Sciatic nerve (tissue), 2 donors: Measurements from ENCODE around the gene DDR2. TPM values are rescaled to one million over a fixed set of nuclear protein-coding genes. Genes with fewer than 3 reads are reported as not detected.

Experiments used
- ATAC-seq: fragments of 200-7000 bp; cut with Tn5 transposase; one replicate; pipeline ENCODE4 v1.9.1; 2020; ENCODE audit warnings: mild to moderate bottlenecking, moderate library complexity
- DNase-seq: peaks from one replicate; pipeline ENCODE4 v3.0.0-alpha.2; 2020; ENCODE audit warnings: low spot score
- intact Hi-C: fragments of 100-400 bp; cut with DNase I; formaldehyde crosslinking; loops from one replicate; pipeline ENCODE4 v1.14.2; 2022
- total RNA-seq: library from RNA; stranded (reverse); fragmentation: NEBNext Ultra II Directional; extraction: Animal tissue kit (Norgen Biotek cat#: 25700); gene quantifications from one replicate; pipeline ENCODE4 v1.2.1, GENCODE V29; 2021
- donor health status: DM: no; HTN: no; CAD: no.
- donor health status: DM: no; HTN: no; CAD: no.

The DDR2 gene
- total RNA-seq, 1 donor from 2014 or later = 132 TPM

DNA sequence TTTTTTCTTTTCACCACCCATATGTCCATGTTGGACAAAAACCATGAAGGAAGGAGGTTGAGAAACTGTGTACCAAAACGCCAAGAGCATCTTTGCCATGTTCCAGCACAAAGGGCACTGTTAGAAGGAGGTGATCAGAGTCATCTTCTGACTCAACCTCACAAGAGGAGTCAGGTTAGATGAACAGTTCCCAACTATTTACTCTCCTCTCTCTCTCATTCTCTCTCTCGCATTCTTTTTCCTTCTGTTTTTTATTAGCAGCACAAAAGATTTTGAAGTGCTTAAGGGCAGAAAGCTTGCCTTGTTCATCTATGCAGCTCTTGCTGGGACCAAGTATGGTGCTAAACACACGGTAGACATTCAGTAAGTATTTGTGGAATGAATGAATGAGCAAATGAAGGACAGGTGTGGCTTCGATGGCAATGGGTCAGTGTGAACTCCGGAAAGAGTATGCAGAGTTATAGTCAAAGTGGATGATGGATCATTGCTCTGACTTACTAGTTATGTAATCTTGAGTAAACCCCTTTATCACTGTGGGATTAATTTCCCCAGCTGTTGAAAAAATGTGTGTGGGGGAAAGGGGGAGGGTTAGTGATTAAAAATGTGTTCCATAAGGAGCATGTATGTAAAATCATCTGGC, 33.9 kb downstream of the DDR2 start:
- intact Hi-C loops = no loop called here
- DNase-seq = no peak
- ATAC-seq = no peak

DNA sequence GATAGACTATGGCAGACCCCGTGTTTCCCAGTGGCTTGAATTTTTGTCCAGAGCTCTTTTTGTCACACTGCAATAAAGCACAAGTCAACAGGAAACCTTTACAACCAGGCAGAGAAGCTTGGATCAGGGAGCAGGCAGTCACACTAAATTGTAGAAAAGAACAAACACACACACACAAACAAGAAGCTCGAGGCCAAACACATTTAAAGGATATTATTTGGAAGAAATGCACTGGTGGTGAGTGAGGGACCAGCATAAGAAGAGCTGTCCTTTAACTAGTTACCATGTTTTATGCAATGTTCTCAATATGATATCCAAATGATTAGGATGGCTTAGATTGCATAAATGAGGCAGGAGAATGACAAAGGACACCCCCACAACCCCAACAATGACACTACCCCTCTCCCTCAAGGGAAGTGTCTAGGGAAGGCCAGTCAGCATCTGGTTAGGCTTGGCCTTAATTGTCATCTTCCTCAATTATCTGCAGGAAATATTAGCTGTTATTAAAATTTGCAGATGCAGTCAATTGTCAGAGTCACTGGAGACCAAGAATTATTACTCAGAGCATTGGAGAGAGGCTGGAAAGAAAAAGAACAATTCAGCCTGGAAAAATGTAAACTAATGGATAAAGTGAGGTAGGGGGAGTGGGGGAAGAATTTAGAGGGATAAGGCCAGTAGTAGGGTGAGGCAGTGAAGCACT, 35.3 kb downstream of the DDR2 start:
- intact Hi-C loops = no loop called here
- DNase-seq = no peak
- no peak for ATAC-seq

DNA sequence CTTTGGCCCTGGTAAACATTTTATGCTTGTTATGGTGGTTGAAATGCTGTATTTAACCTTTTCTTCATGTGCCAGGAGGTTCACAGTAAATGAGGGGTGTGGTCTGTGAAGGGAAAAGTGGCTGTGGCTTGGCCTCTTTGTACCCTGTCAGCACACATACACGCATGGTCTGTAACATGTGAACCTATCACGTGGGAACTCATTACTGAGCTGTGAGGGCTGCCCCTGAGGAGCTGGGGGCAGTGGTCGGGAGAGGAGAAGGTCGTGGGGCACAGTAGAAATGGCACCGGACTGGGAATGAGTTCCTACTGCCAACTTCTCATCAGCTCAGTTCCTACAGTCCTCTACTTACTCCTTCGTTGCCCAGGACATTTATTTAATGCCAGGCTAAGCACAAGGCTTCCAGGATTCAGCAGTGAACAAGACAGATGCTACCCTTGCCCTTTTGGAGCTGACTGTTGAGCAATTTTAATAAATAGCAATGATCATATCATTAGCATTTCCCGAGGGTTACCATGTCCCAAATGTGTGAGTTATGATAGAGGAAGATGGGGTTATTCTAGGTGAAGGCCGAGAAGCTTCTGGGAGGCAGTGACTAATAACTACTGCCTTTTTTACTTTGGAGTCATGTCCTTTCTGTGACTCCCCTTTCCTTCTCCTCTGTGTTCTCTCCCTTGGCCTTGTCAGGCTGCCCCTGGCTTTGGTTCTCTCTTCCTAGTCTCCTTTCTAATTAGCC, 38.8 kb downstream of the DDR2 start:
- intact Hi-C loops = no loop called here
- ATAC-seq = peak; percentile 88
- no peak for DNase-seq

DNA sequence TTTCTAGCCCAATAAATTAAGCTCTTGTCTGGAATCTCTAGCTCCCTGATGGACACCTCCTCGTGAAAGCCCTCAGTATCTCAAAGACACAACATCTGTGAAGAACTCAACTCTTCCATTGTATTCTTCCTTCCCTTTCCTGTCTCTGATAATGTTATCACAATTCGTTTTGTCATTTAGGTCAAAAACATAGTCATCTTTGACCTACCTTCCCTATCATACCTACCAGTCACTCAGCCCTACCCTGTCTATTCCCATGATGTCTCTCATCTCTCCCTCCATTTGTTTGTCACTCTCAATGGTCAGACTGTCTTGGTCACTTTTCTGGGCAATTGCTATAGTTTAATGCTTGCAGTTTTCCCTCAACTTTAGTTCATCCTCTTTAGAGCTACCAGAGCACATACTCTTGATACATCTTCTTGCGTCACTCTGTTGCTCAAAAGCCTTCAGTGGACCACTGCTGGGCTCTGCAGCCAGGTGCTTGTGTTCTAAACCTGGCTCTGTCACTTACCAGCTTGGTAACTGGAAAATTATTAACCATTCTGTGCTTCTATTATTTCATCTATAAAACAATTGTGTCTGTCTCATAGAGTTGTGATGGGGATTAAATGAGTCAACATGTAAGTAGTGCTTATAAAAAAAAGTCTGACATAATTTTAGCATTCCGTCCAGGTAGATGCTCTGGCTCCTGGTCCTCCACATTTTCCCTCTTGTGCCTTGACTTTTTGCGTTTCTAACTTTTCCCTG, 39.6 kb downstream of the DDR2 start:
- intact Hi-C loops = no loop called here

DNA sequence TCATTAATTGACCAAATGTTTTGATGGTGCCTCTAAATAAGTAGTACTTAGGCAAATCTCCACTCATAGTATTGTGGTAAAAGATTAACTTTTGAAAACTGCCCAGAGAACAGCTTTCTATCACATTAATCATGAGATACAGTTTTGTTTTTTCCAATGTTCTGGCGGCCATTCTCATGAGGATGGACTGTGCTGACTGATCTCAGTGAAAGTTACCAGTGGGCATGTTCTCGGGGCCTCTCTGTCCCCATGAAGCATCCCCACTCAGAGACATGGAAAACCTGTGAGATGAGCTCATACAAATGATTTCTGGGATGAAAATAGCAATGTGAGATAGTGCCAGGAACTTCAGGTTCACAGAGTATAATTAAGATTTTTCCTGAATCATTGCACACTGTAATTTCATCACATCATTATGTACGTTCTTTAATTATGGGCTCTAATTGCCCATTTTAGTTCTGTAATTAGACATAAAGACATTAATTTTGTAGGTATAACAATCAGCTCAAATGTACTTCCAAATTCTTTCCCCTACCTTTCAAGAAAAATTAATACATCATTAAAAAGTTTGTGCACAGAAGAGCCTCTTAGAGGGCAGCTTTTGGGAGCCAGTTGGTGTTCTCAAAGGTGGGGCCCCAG, 40.5 kb downstream of the DDR2 start:
- DNase-seq (no peak), ATAC-seq (no peak)
- intact Hi-C loops = no loop called here

More for the DNA sequence above, 39.6 kb downstream of the DDR2 start:
- ATAC-seq = no peak
- DNase-seq = no peak

DNA sequence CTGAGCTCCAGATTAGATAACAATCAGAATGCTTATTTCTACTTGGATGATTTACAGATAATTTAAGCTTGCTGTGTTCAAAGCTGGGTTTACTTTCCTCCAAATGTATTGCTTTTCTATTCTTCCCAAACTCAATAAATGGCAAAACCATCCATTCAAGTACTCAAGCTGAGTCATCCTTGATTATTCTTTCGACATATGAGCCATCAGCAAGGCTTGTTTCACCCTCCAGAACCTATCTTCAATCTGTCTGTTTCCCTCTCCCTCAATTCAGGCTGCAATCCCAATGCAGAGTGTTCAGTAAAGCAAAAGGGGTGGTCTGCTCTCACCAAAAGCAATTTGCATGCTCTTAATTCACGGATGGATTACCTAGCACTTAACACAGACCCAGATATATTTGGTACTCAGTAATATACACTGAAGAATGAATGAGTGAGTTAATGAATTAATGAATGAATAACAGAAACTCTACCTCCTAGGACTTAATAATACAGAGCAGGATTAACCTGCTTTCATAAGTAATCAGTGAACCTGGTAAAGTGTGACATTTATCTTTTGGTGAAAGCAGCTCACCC, 41.9 kb downstream of the DDR2 start:
- no peak for DNase-seq
- intact Hi-C loops = no loop called here
- no peak for ATAC-seq

DNA sequence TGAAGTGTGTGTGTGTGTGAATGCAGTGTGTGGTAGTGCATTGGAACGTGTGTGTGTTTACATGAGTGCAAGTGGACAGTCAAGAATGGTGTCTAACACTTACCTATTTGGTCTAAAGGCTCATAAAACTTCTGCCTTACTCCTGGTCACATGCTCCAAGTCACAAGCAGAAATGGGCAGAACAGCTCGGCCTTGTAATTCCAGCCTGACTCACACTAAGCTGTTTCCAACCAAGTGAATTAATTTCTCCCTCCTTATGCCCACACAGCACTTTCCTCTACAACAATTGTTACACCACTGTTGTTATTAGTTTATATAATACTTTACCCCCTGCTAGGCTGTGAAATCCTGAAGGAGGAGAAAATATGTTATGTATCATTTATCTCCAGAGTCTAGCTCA, 43.8 kb downstream of the DDR2 start:
- intact Hi-C loops = no loop called here
- ATAC-seq = peak; percentile 45
- no peak for DNase-seq

DNA sequence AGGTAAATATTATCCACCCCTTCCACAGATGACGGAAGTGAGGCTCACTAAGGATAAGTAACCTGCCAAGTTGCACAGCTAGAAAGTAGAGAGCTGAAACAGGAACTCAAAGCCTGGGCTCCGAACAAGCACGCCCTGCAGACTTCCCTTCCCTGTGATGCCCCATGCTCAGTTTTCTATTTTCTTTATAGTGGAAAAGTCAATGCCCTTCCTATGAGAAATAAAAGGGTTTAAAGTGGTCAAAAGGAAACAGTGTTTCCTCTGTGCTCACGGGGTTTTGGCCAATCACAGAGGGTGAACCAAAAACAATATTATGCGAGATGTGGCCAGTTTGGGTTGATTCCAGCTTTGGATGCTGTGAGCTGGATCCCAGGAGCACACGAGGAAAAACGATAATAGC, 44.5 kb downstream of the DDR2 start:
- intact Hi-C loops = no loop called here
- peak; percentile 75 for ATAC-seq
- DNase-seq = no peak

DNA sequence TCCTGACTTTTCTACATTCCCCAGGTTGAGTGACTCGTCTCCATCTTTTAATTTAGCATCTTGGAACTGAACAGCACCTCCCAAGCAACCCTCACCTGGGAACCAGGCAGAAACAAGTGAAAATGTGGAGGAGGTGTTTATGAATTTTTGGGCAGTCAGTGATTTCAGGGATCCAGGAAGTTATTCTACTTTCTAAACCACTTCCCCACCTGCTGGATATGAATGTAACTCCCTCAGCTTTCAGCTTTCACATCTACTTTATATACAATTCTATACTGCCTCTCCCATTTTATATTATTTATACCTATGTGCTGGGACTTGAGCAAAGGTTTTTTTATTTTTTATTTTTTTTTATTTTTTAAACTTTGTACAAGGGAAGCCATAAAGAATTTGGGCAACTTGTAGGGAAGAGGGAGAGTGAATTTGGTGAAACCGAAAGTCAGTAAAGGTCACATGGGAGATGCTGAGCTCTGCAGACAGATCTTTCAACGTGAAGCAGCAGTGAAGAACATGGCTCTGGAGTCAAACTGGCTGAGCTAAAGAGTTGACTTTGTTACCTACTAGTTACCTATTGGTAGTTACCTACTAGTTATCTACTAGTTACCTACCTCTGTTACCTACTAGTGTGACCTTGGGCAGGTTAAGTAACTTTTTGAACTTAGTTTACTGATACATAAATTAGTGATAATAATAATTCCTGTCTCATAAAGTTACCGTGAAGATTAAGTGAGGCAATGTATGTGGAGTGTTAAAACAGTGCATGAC, 45.5 kb downstream of the DDR2 start:
- intact Hi-C loops = no loop called here
- DNase-seq (no peak), ATAC-seq (no peak)

DNA sequence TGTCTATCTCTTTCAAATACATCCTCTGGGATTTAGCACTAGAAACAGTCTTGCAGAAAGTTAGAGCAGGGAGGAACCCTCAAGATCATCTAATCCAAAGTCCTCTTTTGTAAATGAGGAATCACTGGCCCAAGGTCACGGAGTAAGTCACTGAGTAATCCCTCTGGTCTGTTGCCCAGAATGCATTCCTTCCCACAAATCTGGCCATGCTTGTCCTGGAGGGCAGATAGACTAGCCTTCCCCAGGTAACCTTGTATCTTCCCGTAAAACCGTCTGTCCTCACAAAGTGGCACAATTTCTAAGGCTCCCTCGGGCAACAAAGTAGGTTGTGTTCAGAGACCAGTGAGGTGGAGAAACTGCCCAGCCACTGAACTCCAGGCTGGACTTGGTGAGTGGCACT, 46.2 kb downstream of the DDR2 start:
- ATAC-seq = no peak
- no peak for DNase-seq
- intact Hi-C loops = no loop called here

DNA sequence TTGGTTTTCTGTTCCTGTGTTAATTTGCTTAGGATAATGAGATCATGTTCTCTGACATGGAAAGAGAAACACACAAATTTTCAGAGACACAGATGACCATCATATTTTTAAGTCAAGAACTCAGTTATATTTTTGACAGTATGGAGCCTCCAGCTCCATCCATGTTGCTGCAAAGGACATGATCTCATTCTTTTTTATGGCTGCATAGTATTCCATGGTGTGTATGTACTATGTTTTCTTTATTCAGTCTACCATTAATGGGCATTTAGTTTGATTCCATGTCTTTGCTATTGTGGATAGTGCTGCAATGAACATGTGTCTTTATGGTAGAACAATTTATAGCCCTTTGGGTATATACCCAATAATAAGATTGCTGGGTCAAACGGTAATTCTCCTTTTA, 47.0 kb downstream of the DDR2 start:
- intact Hi-C loops = no loop called here
- no peak for ATAC-seq
- no peak for DNase-seq

DNA sequence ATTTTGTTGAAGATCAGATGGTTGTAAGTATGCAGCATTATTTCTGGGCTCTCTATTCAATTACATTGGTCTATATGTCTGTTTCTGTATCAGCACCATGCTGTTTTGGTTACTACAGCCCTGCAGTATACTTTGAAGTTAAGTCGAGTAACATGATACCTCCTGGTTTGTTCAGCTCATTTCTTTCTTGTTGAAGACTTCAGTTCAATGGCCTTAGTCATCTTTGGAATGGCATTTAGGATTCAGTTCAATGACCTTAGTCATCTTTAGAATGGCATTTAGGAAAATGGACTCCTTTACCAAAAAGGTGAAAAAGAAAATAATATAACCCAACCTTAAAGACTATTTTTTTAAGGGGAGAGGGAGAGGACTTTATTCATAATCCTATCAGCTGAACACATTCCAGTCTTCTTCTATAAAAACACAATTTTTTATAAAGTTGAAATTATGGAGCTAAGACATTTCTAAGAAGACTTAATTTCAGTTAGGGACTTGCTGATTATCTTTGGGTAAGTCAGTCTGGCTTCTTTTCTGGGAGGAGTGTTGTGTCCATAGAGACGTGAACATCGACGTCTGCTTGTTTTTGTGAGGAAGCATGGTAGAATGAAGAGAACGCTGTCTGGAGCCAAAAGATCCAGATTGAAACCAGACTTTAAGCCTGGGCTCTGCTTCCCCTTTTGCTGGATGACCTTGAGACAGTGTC, 48.3 kb downstream of the DDR2 start:
- DNase-seq (no peak), ATAC-seq (peak; percentile 61)
- intact Hi-C loops = no loop called here

DNA sequence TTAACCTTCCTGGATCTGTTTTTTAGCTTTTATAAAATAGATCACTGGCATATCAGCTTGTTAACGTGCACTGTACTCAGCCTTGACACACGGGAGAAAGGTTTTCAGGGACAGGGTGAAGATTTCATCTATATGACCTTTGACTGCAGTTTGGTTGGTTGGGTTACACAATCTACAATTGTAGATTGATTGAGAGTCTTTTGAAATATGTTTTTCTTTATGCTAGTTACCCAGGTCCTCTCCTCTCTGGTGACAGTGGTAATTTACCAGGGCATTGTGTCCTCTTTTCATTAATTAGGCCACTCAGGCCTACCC, 48.8 kb downstream of the DDR2 start:
- intact Hi-C loops = no loop called here
- ATAC-seq (peak; percentile 35), DNase-seq (no peak)

DNA sequence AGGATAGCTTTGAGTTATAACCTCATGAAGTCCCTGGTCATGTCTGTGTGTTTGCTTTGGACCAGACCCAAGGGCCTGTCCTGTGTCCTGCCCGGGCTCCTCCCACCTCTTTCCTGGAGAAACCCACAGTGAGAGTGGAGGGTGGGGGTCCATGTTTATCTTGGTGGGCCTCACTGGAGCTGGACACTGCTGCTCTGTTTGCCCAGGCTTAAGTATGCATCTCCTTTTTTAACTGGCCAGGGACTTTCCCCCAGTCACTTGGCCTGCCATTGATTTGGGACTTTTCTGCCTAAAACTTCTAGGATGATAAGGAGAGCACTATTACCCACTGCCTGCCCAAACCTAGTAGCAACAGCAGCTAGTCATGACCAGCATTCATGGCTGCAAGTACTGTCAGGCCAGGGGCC, 49.8 kb downstream of the DDR2 start:
- ATAC-seq = peak; percentile 33
- DNase-seq = no peak

DNA sequence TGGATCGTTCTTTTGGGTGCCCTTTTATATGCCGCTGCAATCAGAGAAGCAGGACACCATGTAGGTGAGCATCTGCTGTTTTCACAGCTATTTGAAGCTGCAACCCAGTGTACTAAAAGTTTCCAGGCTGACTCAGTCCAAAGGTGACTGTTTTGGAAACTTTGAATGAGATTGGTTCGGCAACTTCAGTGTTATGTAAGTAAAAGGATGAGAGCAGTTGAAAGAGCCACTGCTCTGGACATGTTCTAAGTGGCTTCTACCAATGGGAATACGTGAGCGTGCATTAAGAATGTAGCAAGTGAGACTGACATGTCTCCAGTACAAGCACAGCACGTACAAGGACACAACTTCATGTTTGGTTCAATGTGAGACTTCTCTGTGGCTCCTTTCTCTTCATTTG, 55.6 kb downstream of the DDR2 start:
- no peak for ATAC-seq
- DNase-seq = no peak
- intact Hi-C loops = no loop called here

More for the DNA sequence above, 49.8 kb downstream of the DDR2 start:
- intact Hi-C loops = no loop called here

DNA sequence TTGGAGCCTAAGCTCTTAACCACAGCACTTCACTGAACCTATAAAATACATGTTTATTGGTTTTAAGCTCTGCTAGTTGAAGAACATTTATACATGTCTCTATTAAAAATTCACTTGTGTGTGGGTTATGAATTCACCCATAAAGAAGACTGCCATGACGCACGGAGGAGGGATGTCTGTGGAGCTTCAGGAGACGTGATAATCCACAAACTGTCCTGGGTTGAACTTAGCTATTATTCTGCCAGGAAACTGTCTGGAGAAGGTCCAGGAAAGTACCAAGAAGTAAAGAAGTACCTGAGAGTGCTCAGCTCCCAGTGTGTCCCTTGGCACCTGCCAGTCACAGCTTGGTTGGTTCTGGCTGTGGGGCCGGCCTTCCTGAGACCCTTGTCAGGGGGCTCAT, 56.3 kb downstream of the DDR2 start:
- no peak for ATAC-seq
- DNase-seq = no peak
- intact Hi-C loops = no loop called here

DNA sequence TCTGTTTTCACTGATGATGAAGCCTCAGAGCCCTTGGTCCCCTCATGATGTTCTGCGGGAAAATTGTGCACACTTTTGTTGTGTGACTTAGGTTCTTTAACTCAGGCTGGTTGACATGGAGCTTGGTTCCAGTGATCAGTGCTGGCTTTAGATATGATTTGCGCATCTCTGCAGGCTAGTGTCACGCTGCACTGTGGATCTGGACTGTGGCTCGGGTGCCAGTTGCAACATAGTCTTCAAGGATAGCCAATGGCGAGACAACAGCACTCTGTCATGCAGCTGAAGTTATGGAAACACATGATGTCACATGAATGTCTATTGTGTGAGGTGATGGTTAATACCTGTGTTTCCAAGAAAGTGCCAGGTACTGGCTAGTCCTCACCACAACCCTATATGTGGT, 56.7 kb downstream of the DDR2 start:
- intact Hi-C loops = no loop called here
- no peak for ATAC-seq
- no peak for DNase-seq
